CD4-positive, alpha-beta T cell (primary cell): ENCODE data around the gene SEH1L. TPM values are rescaled to one million over a fixed set of nuclear protein-coding genes. Genes with fewer than 3 reads are reported as not detected.
A peak's percentile ranks its signal among the peaks of the same experiment; 100 is the strongest.

ENCODE experiments used
- ATAC-seq: fragments of 200-7000 bp; cut with Tn5 transposase; one replicate; pipeline ENCODE4 v1.10.0; 2022; ENCODE audit warnings: mild to moderate bottlenecking; ENCODE audit not compliant: poor library complexity
- CTCF ChIA-PET: fragments of 350-600 bp; sonication (Branson Sonifier 250); formaldehyde crosslinking; loops from one replicate; lab custom pipeline; 2021; ENCODE audit warnings: antibody characterized with exemption, inconsistent platforms; lab: Charles Lee
- POLR2A ChIA-PET: fragments of 350-600 bp; sonication (Branson Sonifier 250); formaldehyde crosslinking; loops from one replicate; lab custom pipeline; 2021; ENCODE audit warnings: antibody characterized with exemption, inconsistent platforms; lab: Charles Lee
- DNase-seq, 14 experiments: peaks; one replicate each; pipeline ENCODE4 v3.0.0-alpha.2; 2013 to 2020; ENCODE audit warnings: mixed read lengths in 2 of 14
- H3K27ac ChIP-seq, 2 donors: one replicate each; pipeline versions ENCODE4 v1.5.1 to v1.7.0; 2013; ENCODE audit warnings: low read length in 2 of 2, low read depth in 1 of 2, mild to moderate bottlenecking in 1 of 2
- H3K27me3 ChIP-seq, 2 experiments: 1 replicate in 1 of 2; 2 replicates in 1 of 2; pipeline versions ENCODE4 v1.6.1 to v1.7.0; 2013; ENCODE audit warnings: low read length in 2 of 2, control low read depth in 1 of 2, mild to moderate bottlenecking in 1 of 2, moderate library complexity in 1 of 2; ENCODE audit not compliant: insufficient read depth in 2 of 2, control insufficient read depth in 1 of 2
- H3K36me3 ChIP-seq: one replicate; pipeline ENCODE4 v1.6.1; 2013; ENCODE audit warnings: low read length, control low read depth; ENCODE audit not compliant: insufficient read depth
- H3K4me1 ChIP-seq: one replicate; pipeline ENCODE4 v1.6.1; 2013; ENCODE audit warnings: low read length, control low read depth; ENCODE audit not compliant: insufficient read depth
- H3K4me3 ChIP-seq: one replicate; pipeline ENCODE4 v1.5.1; 2013; ENCODE audit warnings: mild to moderate bottlenecking, low read length, moderate library complexity
- H3K9me3 ChIP-seq, 2 experiments: 1 replicate in 1 of 2; 2 replicates in 1 of 2; pipeline versions ENCODE4 v1.6.1 to v1.7.0; 2013; ENCODE audit warnings: low read length in 2 of 2, mild to moderate bottlenecking in 2 of 2, control low read depth in 1 of 2, moderate library complexity in 1 of 2; ENCODE audit not compliant: control insufficient read depth in 1 of 2, insufficient read depth in 1 of 2
- H3K27ac Mint-ChIP-seq: one replicate; pipeline ENCODE4 v1.8.0; 2020; ENCODE audit warnings: mixed read lengths
- H3K27me3 Mint-ChIP-seq: one replicate; pipeline ENCODE4 v1.8.0; 2021; ENCODE audit warnings: mixed read lengths
- H3K36me3 Mint-ChIP-seq: one replicate; pipeline ENCODE4 v1.8.0; 2021; ENCODE audit warnings: low read depth, mixed read lengths
- H3K4me1 Mint-ChIP-seq: one replicate; pipeline ENCODE4 v1.8.0; 2021; ENCODE audit warnings: low read depth, mixed read lengths
- H3K4me3 Mint-ChIP-seq: one replicate; pipeline ENCODE4 v1.8.0; 2020; ENCODE audit warnings: mild to moderate bottlenecking, mixed read lengths
- H3K9me3 Mint-ChIP-seq: one replicate; pipeline ENCODE4 v1.8.0; 2020; ENCODE audit warnings: mixed read lengths
- intact Hi-C, 2 experiments: fragments of 100-400 bp; cut with DNase I in 1 of 2; cut with micrococcal nuclease in 1 of 2; formaldehyde crosslinking; loops; one replicate each; pipeline versions ENCODE4 v1.15.1 to v1.9.0; 2023 to 2025; cut with DNase I, micrococcal nuclease
- total RNA-seq, 174 experiments: library from RNA in 2 of 174; stranded (reverse) in 2 of 174; gene quantifications; one replicate each; pipeline ENCODE4 v1.2.3 and lab custom pipeline; 2021 to 2026
- TF ChIP-seq, protein P1 (sequence below): fragments of 200-600 bp; IDR thresholded peaks from one replicate; pipeline ENCODE4 v1.8.0; 2022; ENCODE audit warnings: antibody characterized with exemption, mild to moderate bottlenecking

Gene SEH1L
- total RNA-seq, 2 experiments from 2014 or later, result 23.9 to 26.7 TPM

DNA sequence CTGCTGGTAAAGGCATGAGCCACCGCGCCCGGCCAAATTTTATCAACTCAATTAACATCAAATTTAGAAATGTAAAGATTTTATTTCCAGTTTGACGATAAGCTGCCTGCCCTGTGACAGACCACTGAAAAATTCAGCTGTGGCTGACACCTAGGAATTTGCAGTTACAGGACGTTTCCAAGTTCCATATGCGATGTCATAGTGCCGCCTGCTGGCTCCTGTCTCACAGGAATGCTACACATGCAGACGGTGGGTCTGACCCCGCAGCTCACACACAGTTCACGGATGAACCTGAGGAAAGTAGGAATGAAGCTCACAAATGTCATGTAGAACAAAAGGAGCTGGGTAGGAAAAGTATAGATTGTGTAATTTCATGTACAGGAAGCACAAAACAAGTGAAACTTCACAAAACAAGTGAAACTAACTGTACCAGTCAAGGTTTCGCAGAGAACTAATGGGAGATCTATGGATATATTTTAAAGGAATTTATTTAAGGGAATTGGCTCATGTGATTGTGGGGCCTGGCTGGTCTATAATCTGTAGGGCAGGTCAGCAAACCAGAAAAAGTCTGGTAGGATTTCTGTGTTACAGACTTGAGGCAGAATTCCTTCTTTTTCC is 13.2 kb upstream of the SEH1L start:
- ATAC-seq, result peak; percentile 92
- Histone ChIP-seq H3K27me3 (no peaks in the 10 kb centered on the region), H3K27ac (no peak overlapping the region), H3K4me1 (peaks cover 4% of the 10 kb centered on the region), H3K9me3 (no peaks in the 10 kb centered on the region), H3K4me3 (no peak overlapping the region), H3K36me3 (no peaks in the 10 kb centered on the region)
- ChIA-PET CTCF (interaction anchor here (0.6 to 3.2 kb wide), 15 partner anchors 9 to 540 kb away, joined by 3 to 61 read pairs (median 4); partner anchors contain the start of genes CEP76 and PSMG2), POLR2A (interaction anchor here (0.5 to 2.1 kb wide), 6 partner anchors 13 to 212 kb away, joined by 3 to 7 read pairs (median 5); partner anchors contain the start of gene SEH1L)
- no peaks in the 10 kb centered on the region for H3K36me3 Mint-ChIP-seq
- TF ChIP-seq, protein P1, sequence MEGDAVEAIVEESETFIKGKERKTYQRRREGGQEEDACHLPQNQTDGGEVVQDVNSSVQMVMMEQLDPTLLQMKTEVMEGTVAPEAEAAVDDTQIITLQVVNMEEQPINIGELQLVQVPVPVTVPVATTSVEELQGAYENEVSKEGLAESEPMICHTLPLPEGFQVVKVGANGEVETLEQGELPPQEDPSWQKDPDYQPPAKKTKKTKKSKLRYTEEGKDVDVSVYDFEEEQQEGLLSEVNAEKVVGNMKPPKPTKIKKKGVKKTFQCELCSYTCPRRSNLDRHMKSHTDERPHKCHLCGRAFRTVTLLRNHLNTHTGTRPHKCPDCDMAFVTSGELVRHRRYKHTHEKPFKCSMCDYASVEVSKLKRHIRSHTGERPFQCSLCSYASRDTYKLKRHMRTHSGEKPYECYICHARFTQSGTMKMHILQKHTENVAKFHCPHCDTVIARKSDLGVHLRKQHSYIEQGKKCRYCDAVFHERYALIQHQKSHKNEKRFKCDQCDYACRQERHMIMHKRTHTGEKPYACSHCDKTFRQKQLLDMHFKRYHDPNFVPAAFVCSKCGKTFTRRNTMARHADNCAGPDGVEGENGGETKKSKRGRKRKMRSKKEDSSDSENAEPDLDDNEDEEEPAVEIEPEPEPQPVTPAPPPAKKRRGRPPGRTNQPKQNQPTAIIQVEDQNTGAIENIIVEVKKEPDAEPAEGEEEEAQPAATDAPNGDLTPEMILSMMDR, result peak; percentile 94
- intact Hi-C loops, result loop anchor here (1.0 to 5.0 kb wide), 5 partner anchors 190 to 607 kb away; no protein-coding TSS in a partner anchor
- H3K4me3 Mint-ChIP-seq, result no peak overlapping the region
- DNase-seq, result peak; percentile 61 to 88 (median 74)
- H3K27ac Mint-ChIP-seq, result no peak overlapping the region
- H3K4me1 Mint-ChIP-seq, result no peaks in the 10 kb centered on the region
- peaks cover 3% of the 10 kb centered on the region for H3K27me3 Mint-ChIP-seq
- no peaks in the 10 kb centered on the region for H3K9me3 Mint-ChIP-seq

DNA sequence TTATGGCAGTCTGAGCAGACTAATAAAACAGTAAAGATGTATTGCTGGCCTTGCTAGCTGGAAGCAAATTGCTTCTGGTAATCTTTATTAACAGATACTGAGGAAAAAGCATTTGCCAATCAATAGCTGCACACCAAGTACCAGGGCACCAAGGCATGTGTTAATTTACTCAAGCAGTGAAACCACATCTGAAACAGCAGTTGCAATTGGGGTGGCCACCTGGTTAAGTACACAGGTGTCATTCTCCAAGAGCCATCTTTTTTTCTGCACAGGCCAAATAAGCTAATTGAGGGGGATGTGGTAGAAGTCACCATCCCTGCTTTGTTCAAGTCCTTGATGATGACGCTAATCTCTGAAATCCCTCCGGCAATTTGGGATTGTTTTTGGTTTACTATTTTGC is 8.6 kb upstream of the SEH1L start:
- TF ChIP-seq, protein P1, result no peak
- Histone ChIP-seq H3K27me3 (no peaks in the 10 kb centered on the region), H3K4me1 (peaks cover 4% of the 10 kb centered on the region), H3K4me3 (no peak overlapping the region), H3K36me3 (no peaks in the 10 kb centered on the region), H3K9me3 (no peaks in the 10 kb centered on the region), H3K27ac (no peak overlapping the region)
- POLR2A ChIA-PET, result no interaction called here
- Mint-ChIP-seq H3K4me1 (no peaks in the 10 kb centered on the region), H3K27me3 (peaks cover 3% of the 10 kb centered on the region), H3K4me3 (no peak overlapping the region), H3K9me3 (no peaks in the 10 kb centered on the region), H3K36me3 (no peaks in the 10 kb centered on the region), H3K27ac (no peak overlapping the region)
- no peak for ATAC-seq
- DNase-seq, result no peak
- intact Hi-C loops, result no loop called here
- CTCF ChIA-PET, result no interaction called here

DNA sequence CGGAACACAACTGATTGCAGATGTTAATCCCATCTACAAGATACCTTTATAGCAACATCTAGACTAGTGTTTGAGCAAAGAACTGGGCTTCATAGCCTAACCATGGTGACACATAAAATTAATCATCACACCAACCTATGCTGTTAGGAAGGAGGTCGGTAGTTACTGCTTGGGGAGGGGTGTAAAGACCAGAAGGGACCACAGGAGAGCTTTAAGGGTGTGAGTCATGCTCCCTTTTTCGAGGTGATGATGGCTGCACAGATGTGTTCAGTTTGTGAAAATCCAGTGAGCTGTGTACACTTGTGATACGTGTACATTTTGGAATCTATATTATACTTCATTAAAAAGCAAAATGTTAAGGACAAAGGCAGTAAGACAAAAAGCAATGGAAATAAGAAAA is 4.6 kb upstream of the SEH1L start:
- intact Hi-C loops, result no loop called here
- H3K4me3 Mint-ChIP-seq, result no peak overlapping the region
- ChIA-PET POLR2A (no interaction called here), CTCF (interaction anchor here (1.1 to 3.6 kb wide), 3 partner anchors 9 to 615 kb away, joined by 3 to 14 read pairs (median 3); no protein-coding TSS in a partner anchor)
- no peak overlapping the region for H3K4me3 ChIP-seq
- H3K4me1 ChIP-seq, result peaks cover 9% of the 10 kb centered on the region
- H3K4me1 Mint-ChIP-seq, result peaks cover 19% of the 10 kb centered on the region
- no peaks in the 10 kb centered on the region for H3K9me3 ChIP-seq
- no peaks in the 10 kb centered on the region for H3K36me3 Mint-ChIP-seq
- H3K9me3 Mint-ChIP-seq, result no peaks in the 10 kb centered on the region
- DNase-seq (no peak), ATAC-seq (no peak)
- no peak overlapping the region for H3K27ac Mint-ChIP-seq
- no peaks in the 10 kb centered on the region for H3K27me3 Mint-ChIP-seq
- H3K27me3 ChIP-seq, result no peaks in the 10 kb centered on the region
- TF ChIP-seq, protein P1, result no peak
- no peaks in the 10 kb centered on the region for H3K36me3 ChIP-seq
- no peak overlapping the region for H3K27ac ChIP-seq
